GM18517 (cell line): ENCODE measurements around the gene WIPF1.

Source experiments
- ATAC-seq: cut with Tn5 transposase; IDR thresholded peaks from one replicate; pipeline ENCODE4 v1.9.1; 2021; ENCODE audit warnings: mild to moderate bottlenecking, moderate library complexity; ENCODE audit not compliant: unreplicated experiment

Gene WIPF1

GRCh38 chr2:174597345-174598047, at the start of gene WIPF1:
Gene WIPF1 (minus strand): TSS chr2:174597804. CDS start chr2:174585573, 12,231 bp downstream.
- peak; percentile 50 for ATAC-seq

- ATAC-seq = no peak
Measured at GRCh38 chr2:174645296-174645695, 47.7 kb upstream of the WIPF1 start.

- no peak for ATAC-seq
Measured at GRCh38 chr2:174644406-174644805, 46.8 kb upstream of the WIPF1 start.

GRCh38 chr2:174643356-174643755, 45.8 kb upstream of the WIPF1 start:
- no peak for ATAC-seq

GRCh38 chr2:174641168-174641567, 43.6 kb upstream of the WIPF1 start:
- no peak for ATAC-seq

GRCh38 chr2:174636987-174637386, 39.4 kb upstream of the WIPF1 start:
- ATAC-seq = no peak

GRCh38 chr2:174635776-174636404, 38.3 kb upstream of the WIPF1 start:
- no peak for ATAC-seq

GRCh38 chr2:174635015-174635593, 37.5 kb upstream of the WIPF1 start:
- no peak for ATAC-seq

GRCh38 chr2:174634130-174635014, 36.8 kb upstream of the WIPF1 start:
- ATAC-seq = peak; percentile 80

GRCh38 chr2:174633623-174633930, 36.0 kb upstream of the WIPF1 start:
- no peak for ATAC-seq

- ATAC-seq = peak; percentile 40
Measured at GRCh38 chr2:174632841-174633622, 35.4 kb upstream of the WIPF1 start.

GRCh38 chr2:174631009-174631981, 33.7 kb upstream of the WIPF1 start:
- ATAC-seq = no peak

- no peak for ATAC-seq
Measured at GRCh38 chr2:174630107-174630506, 32.5 kb upstream of the WIPF1 start.

- no peak for ATAC-seq
Measured at GRCh38 chr2:174629506-174629905, 31.9 kb upstream of the WIPF1 start.

GRCh38 chr2:174628528-174629169, 31.0 kb upstream of the WIPF1 start:
- no peak for ATAC-seq

- no peak for ATAC-seq
Measured at GRCh38 chr2:174627216-174627615, 29.6 kb upstream of the WIPF1 start.

GRCh38 chr2:174624895-174625430, 27.4 kb upstream of the WIPF1 start:
- no peak for ATAC-seq

GRCh38 chr2:174623690-174624089, 26.1 kb upstream of the WIPF1 start:
- ATAC-seq = no peak
